CD8-positive, alpha-beta memory T cell (primary cell): ENCODE data around the gene HABP2. TPM values are rescaled to one million over a fixed set of nuclear protein-coding genes. Genes with fewer than 3 reads are reported as not detected.

Source experiments
- CTCF ChIA-PET: fragments of 350-600 bp; sonication (Branson Sonifier 250); formaldehyde crosslinking; loops from one replicate; lab custom pipeline; 2021; ENCODE audit warnings: antibody characterized with exemption; lab: Charles Lee
- POLR2A ChIA-PET: fragments of 350-600 bp; sonication (Branson Sonifier 250); formaldehyde crosslinking; loops from one replicate; lab custom pipeline; 2021; ENCODE audit warnings: antibody characterized with exemption; lab: Charles Lee
- DNase-seq, 5 donors: peaks; one replicate each; pipeline versions ENCODE4 v3.0.0 to v3.0.0-alpha.2; 2020 to 2022; ENCODE audit warnings: mixed read lengths in 1 of 5
- H3K27ac ChIP-seq: one replicate; pipeline ENCODE4 v1.7.0; 2013; ENCODE audit warnings: low read depth, mild to moderate bottlenecking, low read length, moderate library complexity
- H3K27me3 ChIP-seq: 2 replicates; pipeline ENCODE4 v1.7.0; 2013; ENCODE audit warnings: low read length, mild to moderate bottlenecking; ENCODE audit not compliant: insufficient read depth, poor library complexity, severe bottlenecking
- H3K36me3 ChIP-seq: 2 replicates; pipeline ENCODE4 v1.7.0; 2013; ENCODE audit warnings: mild to moderate bottlenecking, low read length, moderate library complexity; ENCODE audit not compliant: insufficient read depth
- H3K4me1 ChIP-seq: 2 replicates; pipeline ENCODE4 v1.7.0; 2013; ENCODE audit warnings: mild to moderate bottlenecking, low read length, moderate library complexity; ENCODE audit not compliant: insufficient read depth
- H3K4me3 ChIP-seq: 2 replicates; pipeline ENCODE4 v1.7.0; 2013; ENCODE audit warnings: mild to moderate bottlenecking, low read length
- H3K9me3 ChIP-seq: 2 replicates; pipeline ENCODE4 v1.7.0; 2013; ENCODE audit warnings: mild to moderate bottlenecking, low read length
- H3K27ac Mint-ChIP-seq, 8 donors: one replicate each; pipeline ENCODE4 v1.8.0; 2020 to 2021; ENCODE audit warnings: mixed read lengths in 8 of 8, mild to moderate bottlenecking in 6 of 8, inconsistent platforms in 3 of 8, moderate library complexity in 3 of 8
- H3K27me3 Mint-ChIP-seq, 2 donors: one replicate each; pipeline ENCODE4 v1.8.0; 2020 to 2021; ENCODE audit warnings: mixed read lengths in 2 of 2, mild to moderate bottlenecking in 1 of 2, moderate library complexity in 1 of 2
- H3K36me3 Mint-ChIP-seq, 3 donors: one replicate each; pipeline ENCODE4 v1.8.0; 2020 to 2021; ENCODE audit warnings: mixed read lengths in 3 of 3, inconsistent platforms in 1 of 3, mild to moderate bottlenecking in 1 of 3
- H3K4me1 Mint-ChIP-seq, 3 donors: one replicate each; pipeline ENCODE4 v1.8.0; 2020 to 2021; ENCODE audit warnings: mixed read lengths in 3 of 3, inconsistent platforms in 1 of 3, mild to moderate bottlenecking in 1 of 3
- H3K4me3 Mint-ChIP-seq, 7 donors: one replicate each; pipeline ENCODE4 v1.8.0; 2020 to 2021; ENCODE audit warnings: mixed read lengths in 7 of 7, mild to moderate bottlenecking in 6 of 7, moderate library complexity in 4 of 7, inconsistent platforms in 2 of 7
- H3K9me3 Mint-ChIP-seq, 5 donors: one replicate each; pipeline ENCODE4 v1.8.0; 2020 to 2022; ENCODE audit warnings: mixed read lengths in 5 of 5, mild to moderate bottlenecking in 3 of 5, moderate library complexity in 2 of 5, inconsistent platforms in 1 of 5
- polyA plus RNA-seq: library from polyadenylated mRNA; unstranded; fragments of 300-500 nt; fragmentation: Illumina TruSeq; gene quantifications from one replicate; pipeline ENCODE4 v1.2.3, GENCODE V29; 2021
- total RNA-seq, 2 experiments: library from RNA; stranded (reverse); gene quantifications; one replicate each; pipeline ENCODE4 v1.2.3, GENCODE V29; 2021

The HABP2 gene
- total and polyA plus RNA-seq, 3 experiments from 2014 or later, result not detected

- Histone ChIP-seq H3K4me3 (no peak overlapping the region), H3K9me3 (no peaks in the 10 kb centered on the region), H3K27me3 (no peaks in the 10 kb centered on the region), H3K36me3 (no peaks in the 10 kb centered on the region), H3K27ac (no peak overlapping the region), H3K4me1 (no peaks in the 10 kb centered on the region)
- Mint-ChIP-seq H3K27ac (no peak overlapping the region), H3K4me1 (no peaks in the 10 kb centered on the region), H3K27me3 (peaks cover 3 to 25% of the 10 kb centered on the region in 2 donors), H3K36me3 (no peaks in the 10 kb centered on the region), H3K4me3 (no peak overlapping the region), H3K9me3 (no peaks in the 10 kb centered on the region)
- ChIA-PET POLR2A (no interaction called here), CTCF (no interaction called here)
- DNase-seq, result no peak
These were observed 75.8 kb downstream of the HABP2 start for GRCh38 chr10:113628607-113629153.

- CTCF ChIA-PET, result no interaction called here
- POLR2A ChIA-PET, result no interaction called here
These were observed 78.2 kb downstream of the HABP2 start for GRCh38 chr10:113630929-113631533.

GRCh38 chr10:113631684-113632367 is 79.0 kb downstream of the HABP2 start:
- Histone ChIP-seq H3K4me3 (no peak overlapping the region), H3K27me3 (peaks cover 4% of the 10 kb centered on the region), H3K4me1 (no peaks in the 10 kb centered on the region), H3K9me3 (no peaks in the 10 kb centered on the region), H3K36me3 (no peaks in the 10 kb centered on the region), H3K27ac (no peak overlapping the region)
- H3K4me1 Mint-ChIP-seq, result no peaks in the 10 kb centered on the region
- POLR2A ChIA-PET, result no interaction called here
- H3K4me3 Mint-ChIP-seq, result no peak overlapping the region
- DNase-seq, result no peak
- H3K9me3 Mint-ChIP-seq, result no peaks in the 10 kb centered on the region
- CTCF ChIA-PET, result no interaction called here
- H3K36me3 Mint-ChIP-seq, result no peaks in the 10 kb centered on the region
- H3K27ac Mint-ChIP-seq, result no peak overlapping the region
- peaks cover 13 to 29% of the 10 kb centered on the region in 2 donors for H3K27me3 Mint-ChIP-seq

More at GRCh38 chr10:113630929-113631533, 78.2 kb downstream of the HABP2 start:
- Histone ChIP-seq H3K9me3 (no peaks in the 10 kb centered on the region), H3K4me1 (no peaks in the 10 kb centered on the region), H3K27ac (no peak overlapping the region), H3K4me3 (no peak overlapping the region), H3K36me3 (no peaks in the 10 kb centered on the region), H3K27me3 (no peaks in the 10 kb centered on the region)
- H3K9me3 Mint-ChIP-seq, result no peaks in the 10 kb centered on the region
- no peaks in the 10 kb centered on the region for H3K36me3 Mint-ChIP-seq
- DNase-seq, result no peak
- H3K4me3 Mint-ChIP-seq, result no peak overlapping the region
- peaks cover 10 to 25% of the 10 kb centered on the region in 2 donors for H3K27me3 Mint-ChIP-seq
- no peaks in the 10 kb centered on the region for H3K4me1 Mint-ChIP-seq
- H3K27ac Mint-ChIP-seq, result no peak overlapping the region

Other genes with a start within 250 kb of the HABP2 start
- gene NRAP, start 111.0 kb downstream of the HABP2 start, total RNA-seq, result not detected
- not detected for gene NRAP, start 111.0 kb downstream of the HABP2 start, polyA plus RNA-seq
- gene CASP7, start 126.9 kb downstream of the HABP2 start, total RNA-seq, result 10 to 100 TPM; 21.4 to 23.4 TPM
- gene CASP7, start 126.9 kb downstream of the HABP2 start, polyA plus RNA-seq, result 29.4 TPM
- gene PLEKHS1, start 198.6 kb downstream of the HABP2 start, total RNA-seq, result not detected
- gene PLEKHS1, start 198.6 kb downstream of the HABP2 start, polyA plus RNA-seq, result not detected